GM19099 (cell line): ENCODE data around the gene ETV6.

Source experiments
- POLR2A ChIP-seq: IDR thresholded peaks from 3 replicates; pipeline ENCODE4 v1.6.1; 2011; ENCODE audit warnings: low read depth; ENCODE audit not compliant: insufficient read length; ENCODE audit errors: extremely low read depth

ETV6 gene

DNA sequence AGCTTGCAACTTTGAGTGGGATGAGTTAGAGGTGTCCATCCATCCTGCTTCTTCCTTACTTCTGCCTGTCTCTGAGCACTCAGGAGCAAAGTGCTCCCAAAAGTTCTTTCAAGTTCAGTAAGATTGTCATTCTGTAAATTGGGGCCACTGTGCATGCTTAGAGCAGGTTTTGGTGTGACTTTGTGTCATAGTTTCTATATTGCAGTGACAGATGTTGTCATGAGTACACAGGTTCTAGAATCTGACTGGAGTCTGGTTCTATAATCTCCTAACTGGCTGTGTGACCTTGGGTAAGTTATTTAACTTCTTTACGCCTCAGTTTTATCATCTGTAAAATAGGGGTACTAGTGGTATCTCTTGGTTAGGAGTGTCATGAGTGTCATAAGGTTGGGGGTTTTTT lies 218.6 kb downstream of the ETV6 start:
- TF ChIP-seq POLR2A, result no peak

DNA sequence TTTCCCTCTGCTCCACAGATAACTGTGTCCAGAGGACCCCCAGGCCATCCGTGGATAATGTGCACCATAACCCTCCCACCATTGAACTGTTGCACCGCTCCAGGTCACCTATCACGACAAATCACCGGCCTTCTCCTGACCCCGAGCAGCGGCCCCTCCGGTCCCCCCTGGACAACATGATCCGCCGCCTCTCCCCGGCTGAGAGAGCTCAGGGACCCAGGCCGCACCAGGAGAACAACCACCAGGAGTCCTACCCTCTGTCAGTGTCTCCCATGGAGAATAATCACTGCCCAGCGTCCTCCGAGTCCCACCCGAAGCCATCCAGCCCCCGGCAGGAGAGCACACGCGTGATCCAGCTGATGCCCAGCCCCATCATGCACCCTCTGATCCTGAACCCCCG lies 219.9 kb downstream of the ETV6 start:
- no peak for TF ChIP-seq POLR2A

DNA sequence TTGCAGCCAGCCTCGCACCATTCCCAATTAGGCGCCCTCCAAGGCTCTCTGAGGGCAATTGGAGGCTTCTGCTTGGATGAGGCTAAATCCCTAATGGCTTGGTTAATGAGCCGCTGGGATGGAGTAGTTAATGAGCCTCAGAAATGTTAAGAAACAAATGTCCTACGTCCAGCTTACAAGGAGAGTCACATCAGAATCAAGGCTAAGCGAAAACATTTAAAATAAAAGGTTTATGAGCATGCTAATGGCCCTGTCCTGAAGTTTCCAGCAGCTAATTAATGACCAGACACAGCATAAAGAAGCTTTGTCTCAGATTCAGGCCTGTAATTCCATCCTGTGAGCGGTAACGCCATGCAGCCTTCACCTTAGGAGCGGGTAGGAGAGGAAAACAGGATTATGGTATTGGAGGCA lies 220.6 kb downstream of the ETV6 start:
- TF ChIP-seq POLR2A, result no peak

DNA sequence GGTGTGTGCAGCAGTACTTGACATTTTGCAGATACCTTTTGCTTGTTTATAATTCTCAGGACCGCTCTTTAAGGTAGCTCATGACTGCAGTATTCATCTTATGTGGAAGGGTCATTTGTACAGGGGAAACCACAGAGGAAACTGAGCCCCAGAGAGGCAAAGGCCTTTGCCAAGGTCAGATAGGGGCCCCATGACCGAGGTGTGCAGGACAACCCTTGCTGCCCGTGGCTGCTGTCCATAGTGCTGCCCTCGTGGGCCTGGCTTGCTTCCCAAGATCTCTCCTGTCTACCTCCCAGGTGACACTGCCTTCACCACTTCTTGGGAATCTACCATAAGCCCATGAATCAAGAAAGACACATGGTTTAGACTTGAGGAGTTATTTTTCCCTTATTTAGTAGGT lies 222.6 kb downstream of the ETV6 start:
- no peak for TF ChIP-seq POLR2A

DNA sequence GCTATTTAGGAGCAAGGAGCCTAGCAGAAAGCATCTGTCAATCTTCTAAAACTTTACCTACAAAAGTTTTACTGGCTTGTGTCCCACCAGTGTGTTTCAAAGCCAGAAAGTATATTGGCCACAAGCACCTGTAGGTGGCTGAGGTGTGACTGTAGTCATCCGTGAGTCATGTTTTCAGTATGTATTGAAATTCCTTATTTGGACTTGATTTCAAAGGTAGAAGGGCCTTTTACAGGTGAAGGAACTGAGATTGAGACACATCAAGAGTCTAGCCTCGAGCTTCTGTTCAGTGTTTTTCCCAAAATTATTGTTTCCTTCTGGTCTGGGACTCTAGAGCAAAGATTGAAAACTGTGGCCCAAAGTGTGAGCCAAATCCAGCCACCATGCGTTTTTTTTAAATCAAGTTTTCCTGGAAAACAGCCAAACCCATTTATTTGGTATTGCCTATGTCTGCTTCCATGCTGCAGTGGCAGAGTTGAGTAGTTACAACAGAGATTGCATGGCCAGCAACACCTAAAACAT lies 226.0 kb downstream of the ETV6 start:
- TF ChIP-seq POLR2A, result no peak

DNA sequence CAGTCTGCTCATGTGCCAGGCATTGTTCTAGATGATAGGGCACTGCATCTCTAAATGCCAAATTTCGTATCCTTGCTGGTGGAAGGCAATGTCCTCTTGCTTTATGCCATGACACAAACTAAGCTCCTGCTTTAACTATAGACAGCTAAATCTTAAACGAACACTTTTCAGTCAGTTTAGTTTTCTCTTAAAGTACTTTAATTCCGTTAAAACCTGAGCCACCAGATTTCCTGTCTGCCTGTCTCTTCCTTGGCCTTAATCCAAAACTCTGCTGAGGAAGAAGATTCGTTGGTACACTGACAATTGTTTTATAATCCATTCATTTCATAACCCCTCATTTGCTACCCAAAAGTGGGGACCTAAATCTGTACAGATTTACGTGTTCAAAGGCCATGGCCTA lies 226.8 kb downstream of the ETV6 start:
- TF ChIP-seq POLR2A, result no peak

DNA sequence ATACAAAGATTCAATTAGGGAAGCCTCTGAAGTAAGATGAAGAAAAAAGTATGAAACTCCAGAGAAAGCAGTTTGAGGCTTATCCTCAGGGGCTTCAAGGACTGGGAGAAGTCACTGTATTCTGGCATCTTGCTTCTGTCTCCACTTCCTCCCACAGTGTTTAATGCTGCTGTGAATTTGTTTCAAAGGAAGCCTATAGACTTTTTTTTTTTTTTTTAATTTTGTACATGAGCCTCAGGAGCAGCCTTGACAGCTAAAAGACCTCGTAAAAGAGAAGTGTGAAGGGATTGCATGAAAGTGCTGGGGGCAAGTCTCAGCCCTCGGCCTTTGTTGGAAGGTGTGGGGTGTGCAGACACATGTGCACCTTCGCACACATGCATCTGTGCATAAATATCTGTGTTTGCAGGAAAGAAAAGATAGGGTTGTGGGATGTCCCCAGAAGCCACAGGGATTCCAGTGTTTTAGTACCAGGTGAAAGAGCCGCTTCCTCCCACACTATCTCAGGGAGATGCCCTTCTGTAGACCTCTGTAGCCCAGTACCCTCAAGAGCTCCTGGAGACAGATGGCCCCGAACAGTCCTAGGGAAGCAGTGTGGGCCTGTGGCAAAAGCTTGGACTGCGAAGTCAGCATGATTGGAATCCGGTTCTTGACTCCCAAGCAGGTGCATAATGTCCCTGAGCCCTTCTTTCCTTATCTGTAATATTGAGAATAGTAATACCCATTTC lies 227.8 kb downstream of the ETV6 start:
- no peak for TF ChIP-seq POLR2A

DNA sequence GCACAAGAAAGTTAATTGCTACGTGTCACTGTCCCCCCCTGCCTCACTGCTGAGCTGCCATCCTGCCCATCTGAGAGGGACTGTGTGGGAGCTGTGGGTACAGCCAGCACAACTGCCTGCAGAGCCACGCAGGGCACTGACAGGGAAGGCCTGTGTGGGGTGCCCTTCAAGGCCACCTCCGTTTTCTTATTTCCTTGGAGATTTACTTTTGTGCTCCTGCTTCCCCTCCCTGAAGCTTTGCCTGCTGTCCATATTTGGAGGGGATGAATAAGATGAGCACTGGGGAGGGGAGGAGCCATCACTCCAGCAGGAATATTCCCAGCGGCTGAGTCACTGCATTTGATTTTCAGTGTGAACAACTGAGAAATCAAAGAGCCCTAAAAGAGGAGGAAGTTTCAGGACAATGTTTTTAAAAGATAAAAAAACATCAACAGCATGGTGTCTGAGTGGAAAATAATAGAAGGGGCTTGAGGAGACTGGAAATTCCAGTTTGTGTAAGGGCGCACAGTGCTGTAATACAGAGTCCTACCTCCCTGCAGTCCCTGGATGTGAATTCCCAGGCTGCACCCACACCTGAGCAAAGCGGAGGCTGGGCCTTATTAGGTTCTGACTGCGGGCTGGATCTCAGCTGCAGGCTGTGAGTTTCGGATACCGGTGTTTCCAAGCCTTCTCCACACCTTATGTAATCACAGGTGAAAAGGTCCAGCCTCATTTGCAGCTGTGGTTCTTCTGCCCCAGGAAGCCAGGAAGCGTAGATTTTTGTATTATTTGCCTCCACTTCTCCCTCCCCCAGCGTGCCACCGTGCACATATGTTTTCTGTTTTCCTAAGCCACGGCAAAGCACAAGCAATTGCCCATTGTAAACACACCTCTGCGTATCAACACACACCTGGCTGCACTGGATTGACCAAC lies 228.7 kb downstream of the ETV6 start:
- TF ChIP-seq POLR2A, result no peak

DNA sequence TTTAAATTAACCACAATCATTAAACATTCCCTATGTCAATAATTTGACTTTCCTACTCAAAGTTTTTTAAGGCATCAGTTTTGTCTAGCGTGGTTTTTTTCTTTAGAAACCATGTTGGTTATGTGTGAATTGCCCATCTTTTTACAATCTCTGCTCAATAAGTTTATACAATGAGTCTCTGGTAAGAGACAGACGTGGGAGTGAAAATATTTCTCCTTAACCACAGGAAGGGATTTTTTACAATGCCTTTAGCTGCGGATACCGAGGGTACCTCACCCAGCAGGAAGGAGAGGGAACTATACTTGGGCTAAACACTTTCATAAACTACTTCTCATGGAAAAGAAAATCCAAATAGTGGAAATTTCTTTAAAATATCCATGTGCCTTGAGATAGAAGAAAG lies 229.8 kb downstream of the ETV6 start:
- TF ChIP-seq POLR2A, result no peak

DNA sequence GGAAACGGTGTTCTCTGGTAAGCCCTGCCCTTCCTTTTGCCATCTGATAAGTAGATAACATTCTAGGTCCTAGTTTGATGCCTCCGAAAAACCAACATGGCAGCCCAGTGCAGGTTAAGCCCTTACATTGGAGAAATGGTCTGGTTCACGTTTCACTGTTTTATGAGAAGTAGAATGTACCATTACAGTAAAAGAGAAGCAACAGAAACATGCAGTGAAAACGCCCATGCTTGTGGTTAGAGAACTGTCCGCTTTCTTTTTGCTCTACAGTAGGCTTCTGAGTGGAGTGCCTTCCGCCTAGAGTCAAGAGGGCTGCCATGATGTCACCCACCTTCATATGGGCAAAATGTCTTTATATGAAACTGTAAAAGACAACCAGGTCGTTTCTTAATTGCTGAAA lies 230.9 kb downstream of the ETV6 start:
- TF ChIP-seq POLR2A, result no peak

DNA sequence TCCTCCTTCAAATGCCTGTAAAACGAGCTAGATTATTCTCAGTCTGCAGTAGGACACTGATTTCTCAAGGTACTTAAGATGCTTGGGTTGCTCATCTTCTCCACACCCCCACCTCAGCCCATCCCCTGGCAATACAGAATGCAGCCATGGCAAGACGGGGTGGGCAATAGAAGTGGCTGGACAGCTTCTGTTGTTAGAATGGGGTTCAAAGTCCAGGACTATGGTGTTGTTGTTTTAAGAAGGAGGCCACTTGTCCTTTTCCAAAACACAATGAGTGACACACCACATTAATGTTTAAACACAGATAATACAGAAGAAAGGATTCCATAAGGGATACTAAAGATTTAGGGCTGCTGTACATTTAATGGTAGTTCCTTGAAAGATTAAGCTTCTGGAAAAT lies 232.4 kb downstream of the ETV6 start:
- TF ChIP-seq POLR2A, result no peak

DNA sequence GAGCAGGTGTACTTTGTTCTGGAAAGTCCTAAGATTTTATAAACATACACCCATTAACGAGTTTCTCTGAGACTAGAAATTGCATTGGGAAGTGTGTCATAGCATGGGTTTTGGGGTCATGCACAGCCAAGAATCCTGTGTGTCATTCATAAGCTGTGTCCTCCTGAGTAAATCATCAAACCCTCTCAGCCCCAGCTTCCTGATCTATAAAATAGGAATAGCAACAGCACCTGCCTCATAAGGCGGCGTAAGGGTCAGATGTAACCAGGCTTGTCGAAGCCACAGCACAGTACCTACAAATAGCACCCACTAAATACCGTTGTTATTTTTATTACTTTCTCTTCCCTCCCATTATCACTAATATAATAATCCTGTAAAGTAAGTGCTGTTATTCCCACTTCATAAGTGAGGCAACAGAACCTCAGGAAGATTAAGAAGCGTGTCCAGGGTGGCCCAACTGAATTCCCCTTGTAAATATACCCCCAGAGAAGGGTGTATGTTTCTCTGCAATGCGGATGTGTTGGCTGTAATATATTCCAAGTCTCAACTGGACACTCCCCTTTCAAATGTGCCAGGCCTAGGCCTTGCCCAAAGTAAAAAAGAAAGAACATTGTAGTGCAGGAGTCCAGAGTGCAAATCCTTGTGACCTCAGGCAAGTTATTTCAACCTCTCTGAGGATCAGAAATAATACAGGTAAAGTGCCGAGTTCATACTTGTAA lies 233.0 kb downstream of the ETV6 start:
- no peak for TF ChIP-seq POLR2A

DNA sequence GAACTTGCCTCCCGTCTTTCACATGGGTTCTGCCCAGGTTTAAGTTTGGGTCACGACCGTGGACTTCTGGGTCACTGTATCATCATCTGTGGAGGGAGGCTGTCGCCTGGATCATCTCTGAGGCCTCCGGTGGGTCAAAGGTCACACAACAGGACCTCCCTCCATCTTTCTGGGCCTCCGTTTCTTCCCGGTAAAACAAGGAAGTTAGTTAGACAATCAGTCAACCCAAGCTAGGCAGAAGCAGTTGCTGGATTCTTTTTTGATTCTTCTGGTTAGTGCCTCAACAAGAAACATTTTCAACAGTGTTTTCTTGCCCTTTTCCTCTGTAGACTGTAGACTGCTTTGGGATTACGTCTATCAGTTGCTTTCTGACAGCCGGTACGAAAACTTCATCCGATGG lies 234.6 kb downstream of the ETV6 start:
- TF ChIP-seq POLR2A, result no peak

DNA sequence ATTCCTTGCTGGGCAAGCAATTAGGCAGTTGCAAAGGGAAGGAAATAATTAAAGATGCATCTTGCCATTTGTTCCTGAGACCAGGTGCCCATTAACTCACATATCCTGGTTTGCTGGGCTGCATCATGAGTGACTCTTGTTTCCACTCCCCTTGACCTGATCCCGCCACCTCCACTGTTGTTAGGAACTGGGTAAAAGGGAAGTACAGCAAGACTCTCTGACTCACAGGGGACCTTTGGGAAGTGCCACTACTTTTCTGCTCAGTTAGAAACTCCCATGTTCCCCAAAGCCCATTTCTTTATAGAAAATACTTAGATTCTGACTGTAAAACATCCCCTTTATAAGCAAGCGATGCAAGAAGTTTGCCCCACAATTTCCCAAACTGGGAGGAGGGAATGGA lies 235.2 kb downstream of the ETV6 start:
- TF ChIP-seq POLR2A, result no peak
